ENCODE results near the gene TRIM59.
A peak's percentile ranks its signal among the peaks of the same experiment; 100 is the strongest.

TRIM59 gene

DNA sequence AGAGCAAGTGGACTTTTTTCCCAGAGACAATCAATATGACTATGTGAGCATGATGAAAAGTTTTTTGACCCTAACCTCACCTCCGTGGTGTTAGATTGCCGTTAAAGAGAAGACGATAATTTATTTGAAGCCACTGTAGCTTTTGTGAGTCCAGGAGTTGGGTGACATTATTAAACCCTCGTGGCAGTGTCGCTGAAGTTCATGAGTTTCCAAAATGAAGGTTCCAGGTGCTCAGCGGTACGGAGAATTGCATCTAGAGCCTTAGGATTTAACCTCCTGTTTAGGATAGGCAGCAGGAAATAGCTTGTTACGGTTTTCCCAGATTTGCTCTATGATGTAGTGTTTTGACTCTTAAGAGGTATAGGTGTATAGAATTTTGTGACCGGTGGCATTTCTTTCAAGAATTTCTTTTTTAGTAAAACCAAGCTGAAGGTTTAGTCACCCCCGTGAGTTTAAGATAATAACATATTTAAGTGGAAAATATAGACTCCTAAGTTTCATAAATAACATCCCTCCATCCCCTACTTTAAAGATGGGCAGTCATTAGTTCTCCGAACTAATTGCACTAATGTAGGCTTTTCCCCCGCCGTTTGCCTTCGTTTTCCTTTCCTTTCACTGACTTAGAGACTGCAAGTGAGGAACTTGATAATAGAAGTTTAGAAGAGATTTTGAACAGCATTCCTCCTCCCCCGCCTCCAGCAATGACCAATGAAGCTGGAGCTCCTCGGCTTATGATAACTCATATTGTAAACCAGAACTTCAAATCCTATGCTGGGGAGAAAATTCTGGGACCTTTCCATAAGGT, 48.1 kb downstream of the TRIM59 start:
- peak; percentile 22 for DNase-seq

- no peak for DNase-seq
Observed at GRCh38 chr3:160400702-160401150, 48.9 kb downstream of the TRIM59 start.

GRCh38 chr3:160400030-160400701, 49.4 kb downstream of the TRIM59 start:
- no peak for DNase-seq

DNA sequence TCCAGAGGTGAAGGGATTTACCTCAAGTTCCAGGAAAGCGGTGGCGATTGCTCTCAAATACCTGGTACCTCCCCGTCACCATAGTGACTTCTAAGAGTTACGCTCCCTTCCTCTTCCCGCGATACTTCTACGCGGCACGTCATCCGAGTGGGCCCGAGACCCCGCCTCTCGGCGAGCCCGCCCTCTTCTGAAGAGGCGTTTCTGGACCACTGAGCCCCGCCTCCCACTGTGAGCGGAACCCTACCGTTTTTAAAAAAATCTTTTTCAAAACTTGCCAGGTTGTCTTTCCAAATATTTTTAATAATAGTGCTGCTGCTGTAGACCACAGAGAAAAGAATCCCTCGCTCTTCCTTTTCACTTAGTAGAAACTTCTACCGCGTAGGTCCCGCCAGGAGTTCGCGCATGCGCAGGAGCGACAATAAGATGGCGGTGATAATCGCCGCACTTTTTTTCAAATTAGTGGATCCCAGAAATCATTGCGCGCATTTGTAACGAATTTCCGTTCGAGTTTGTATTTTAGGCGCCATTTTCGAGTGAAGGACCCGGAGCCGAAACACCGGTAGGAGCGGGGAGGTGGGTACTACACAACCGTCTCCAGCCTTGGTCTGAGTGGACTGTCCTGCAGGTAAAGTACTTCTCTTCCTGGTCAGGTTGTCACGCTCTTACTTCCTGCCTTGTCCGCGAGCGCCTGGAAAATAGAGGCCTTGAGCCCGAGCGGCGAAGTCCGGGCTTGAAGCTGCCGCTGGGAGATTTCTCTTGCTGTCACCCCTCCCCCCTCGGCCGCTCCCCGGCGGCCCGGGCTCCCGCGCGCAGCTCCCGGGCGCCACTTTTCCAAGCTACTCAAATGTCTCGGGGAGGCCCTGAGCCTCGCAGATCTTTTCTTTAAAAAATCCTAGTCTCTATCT, 50.2 kb downstream of the TRIM59 start, which contains the start of the genes IFT80 and SMC4:
IFT80 (minus strand) TSS at position 101 of the 905 bp plus-strand sequence. CDS start 14,625 bp downstream, outside the sequence.
SMC4 (plus strand) TSS at position 526 of the 905 bp plus-strand sequence. CDS start 1,177 bp downstream, outside the sequence.
- DNase-seq, result peak; percentile 91

DNA sequence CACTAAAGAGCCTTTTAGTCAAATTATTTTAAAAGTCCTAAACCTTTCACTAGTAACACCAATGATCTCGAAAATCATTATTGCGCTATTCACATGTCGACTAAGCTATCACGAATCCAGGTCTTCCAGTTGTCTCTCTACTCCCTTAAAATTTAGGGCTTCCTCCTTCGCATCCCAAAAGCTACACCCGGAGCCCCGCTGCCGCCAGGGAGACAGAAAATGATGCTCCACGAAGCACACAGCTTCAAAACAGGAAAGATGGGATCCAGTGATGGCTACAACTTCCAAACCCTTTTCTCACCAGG, 50.8 kb downstream of the TRIM59 start:
- no peak for DNase-seq

- no peak for DNase-seq
Observed at GRCh38 chr3:160395297-160395696, 54.3 kb downstream of the TRIM59 start.

- DNase-seq, result no peak
Observed at GRCh38 chr3:160394009-160394392, 55.6 kb downstream of the TRIM59 start.

GRCh38 chr3:160393346-160394008, 56.1 kb downstream of the TRIM59 start:
- no peak for DNase-seq

DNA sequence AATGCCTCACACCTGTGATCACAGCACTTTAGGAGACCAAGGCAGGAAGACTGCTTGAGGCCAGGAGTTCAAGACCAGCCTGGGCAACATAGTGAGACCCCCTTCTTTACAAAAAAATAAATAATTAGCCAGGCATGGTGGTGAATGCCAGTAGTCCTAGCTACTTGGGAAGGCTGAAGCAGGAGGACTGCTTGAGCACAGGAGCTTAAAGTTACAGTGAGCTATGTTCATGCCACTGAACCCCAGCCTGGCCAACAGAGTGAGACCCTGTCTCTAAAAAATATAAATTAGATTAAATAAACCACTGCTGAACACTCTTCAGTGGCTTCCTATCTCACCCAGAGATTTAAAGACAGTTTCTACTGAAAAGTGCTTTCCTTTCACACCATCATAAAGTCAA, 56.8 kb downstream of the TRIM59 start:
- DNase-seq, result no peak

GRCh38 chr3:160390565-160391138, 58.9 kb downstream of the TRIM59 start:
- no peak for DNase-seq

Measured in DMS79 (cell line).